Activated T-helper 1 cell treated with anti-CD3 and anti-CD28 coated beads, Interleukin-12 subunit alpha, Interleukin-12 subunit beta, Interleukin-2, Interleukin-4 antibody, amounts not matched to agents 30 ng/mL and 10 ng/mL and 1 ng/mL, durations not matched to agents 14 hours and 24 hours and 36 hours (primary cell): ENCODE results near the gene DMD. TPM values are rescaled to one million over a fixed set of nuclear protein-coding genes. Genes with fewer than 3 reads are reported as not detected.

Experiments used
- DNase-seq: peaks from one replicate; pipeline ENCODE4 v3.0.0; 2021; ENCODE audit warnings: low spot score
- H3K27ac Mint-ChIP-seq: one replicate; pipeline ENCODE4 v1.8.0; 2021; ENCODE audit warnings: mild to moderate bottlenecking, mixed read lengths
- H3K27me3 Mint-ChIP-seq: one replicate; pipeline ENCODE4 v1.8.0; 2022; ENCODE audit warnings: mild to moderate bottlenecking, moderate library complexity, mixed read lengths; ENCODE audit not compliant: insufficient read depth
- H3K36me3 Mint-ChIP-seq: one replicate; pipeline ENCODE4 v1.8.0; 2021; ENCODE audit warnings: low read depth, mixed read lengths
- H3K4me1 Mint-ChIP-seq: one replicate; pipeline ENCODE4 v1.8.0; 2021; ENCODE audit warnings: low read depth, mixed read lengths
- H3K4me3 Mint-ChIP-seq: one replicate; pipeline ENCODE4 v1.8.0; 2021; ENCODE audit warnings: mild to moderate bottlenecking, moderate library complexity, mixed read lengths
- H3K9me3 Mint-ChIP-seq: one replicate; pipeline ENCODE4 v1.8.0; 2021; ENCODE audit warnings: mixed read lengths
- intact Hi-C: fragments of 100-400 bp; cut with micrococcal nuclease; formaldehyde crosslinking; loops from one replicate; pipeline ENCODE4 v1.15.1; 2024
- total RNA-seq: library from RNA; stranded (reverse); gene quantifications from 2 replicates; pipeline ENCODE4 v1.2.3, GENCODE V29; 2022

DMD gene
- total RNA-seq, 1 donor from 2014 or later, result 12.8 TPM

DNA sequence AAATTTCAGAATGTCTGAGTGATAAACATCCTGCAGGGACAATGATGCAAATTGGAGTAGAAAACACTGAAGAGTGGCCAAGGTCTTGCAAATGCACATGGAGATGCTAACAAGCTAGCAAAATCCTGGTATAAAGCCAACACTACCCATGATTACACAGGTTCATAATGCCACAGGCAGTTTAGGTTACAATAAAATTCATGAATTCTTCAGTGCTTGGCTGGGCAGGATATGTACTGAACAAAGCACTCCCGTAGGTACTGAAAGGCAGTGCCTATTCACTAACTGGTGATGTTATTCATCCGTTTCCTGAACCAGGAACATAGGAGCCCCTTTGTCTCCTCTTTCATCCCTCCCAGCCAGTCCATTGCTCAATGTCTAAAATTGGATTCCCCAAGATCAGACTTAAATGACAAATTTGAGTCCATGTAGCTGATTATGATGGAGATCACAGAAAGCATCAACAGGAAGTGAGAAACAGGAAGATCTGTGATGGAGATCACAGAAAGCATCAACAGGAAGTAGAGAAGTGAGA, 244.5 kb downstream of the DMD start:
- H3K36me3 Mint-ChIP-seq, result no peaks in the 10 kb centered on the region
- intact Hi-C loops, result no loop called here
- no peak for DNase-seq
- no peak overlapping the region for H3K4me3 Mint-ChIP-seq
- no peak overlapping the region for H3K27ac Mint-ChIP-seq
- no peaks in the 10 kb centered on the region for H3K4me1 Mint-ChIP-seq
- no peaks in the 10 kb centered on the region for H3K9me3 Mint-ChIP-seq
- no peaks in the 10 kb centered on the region for H3K27me3 Mint-ChIP-seq

DNA sequence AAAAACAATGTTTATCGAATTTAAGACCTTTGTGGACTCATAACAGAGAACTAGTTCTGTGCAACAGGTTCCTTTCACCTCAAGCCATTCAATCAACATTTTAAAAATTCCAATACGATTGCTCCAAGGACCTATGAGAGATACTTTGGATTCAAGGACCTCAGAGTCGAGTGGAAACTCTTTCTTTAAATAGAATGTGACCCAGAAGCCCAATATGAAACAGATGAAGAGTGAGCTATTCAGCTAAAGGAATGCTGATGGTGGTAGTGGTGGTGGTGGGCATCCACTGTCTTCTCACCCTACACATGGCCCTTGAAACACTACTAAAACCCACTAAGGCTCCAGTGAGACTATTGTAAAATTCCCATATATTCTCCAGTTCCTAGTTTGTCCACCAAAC, 257.2 kb downstream of the DMD start:
- no peak overlapping the region for H3K27ac Mint-ChIP-seq
- H3K4me3 Mint-ChIP-seq, result no peak overlapping the region
- intact Hi-C loops, result no loop called here
- DNase-seq, result no peak
- no peaks in the 10 kb centered on the region for H3K27me3 Mint-ChIP-seq
- no peaks in the 10 kb centered on the region for H3K4me1 Mint-ChIP-seq
- H3K36me3 Mint-ChIP-seq, result no peaks in the 10 kb centered on the region
- no peaks in the 10 kb centered on the region for H3K9me3 Mint-ChIP-seq

DNA sequence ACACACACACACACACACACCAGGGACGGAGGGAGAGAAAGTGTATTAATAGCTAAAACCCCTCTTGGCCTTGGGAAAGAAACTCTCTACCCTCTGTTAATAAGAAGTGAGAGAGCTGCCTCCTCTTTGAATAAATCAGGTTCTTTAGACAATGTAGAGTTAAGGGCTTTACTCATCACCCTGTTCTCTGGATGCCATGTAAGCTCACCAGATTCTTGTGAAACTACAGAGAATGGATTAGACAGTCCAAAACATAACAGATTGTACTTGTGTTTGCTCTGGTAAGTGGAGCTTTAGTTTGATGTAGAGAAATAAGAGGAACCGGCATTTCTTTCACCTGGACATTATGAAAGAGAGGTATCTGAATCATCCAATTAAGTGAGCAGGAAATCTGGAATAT, 263.2 kb downstream of the DMD start:
- intact Hi-C loops, result no loop called here
- no peaks in the 10 kb centered on the region for H3K4me1 Mint-ChIP-seq
- no peak overlapping the region for H3K27ac Mint-ChIP-seq
- H3K36me3 Mint-ChIP-seq, result no peaks in the 10 kb centered on the region
- H3K9me3 Mint-ChIP-seq, result no peaks in the 10 kb centered on the region
- no peak overlapping the region for H3K4me3 Mint-ChIP-seq
- no peak for DNase-seq
- no peaks in the 10 kb centered on the region for H3K27me3 Mint-ChIP-seq

DNA sequence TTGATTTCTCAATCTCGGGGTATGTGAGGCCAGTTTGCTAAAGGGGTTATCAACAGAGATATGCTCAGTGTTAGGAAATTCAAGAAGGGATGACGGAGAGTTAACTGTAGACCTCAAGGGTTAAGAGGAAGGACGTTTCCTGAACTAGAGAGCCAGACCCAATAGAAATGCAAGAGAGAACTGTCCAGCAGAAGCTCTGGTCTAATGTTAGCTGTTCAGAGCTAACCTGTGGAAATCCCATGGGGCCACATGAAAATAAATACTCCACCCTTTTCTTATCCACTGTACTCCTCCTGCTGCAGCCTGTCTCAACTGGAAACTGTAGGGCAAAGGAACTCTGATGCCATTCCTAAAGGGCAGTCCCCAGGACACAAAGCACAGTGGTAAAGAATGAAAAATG, 274.3 kb downstream of the DMD start:
- Mint-ChIP-seq H3K4me3 (no peak overlapping the region), H3K27me3 (no peaks in the 10 kb centered on the region), H3K27ac (no peak overlapping the region), H3K9me3 (peaks cover 3% of the 10 kb centered on the region), H3K4me1 (no peaks in the 10 kb centered on the region), H3K36me3 (no peaks in the 10 kb centered on the region)
- intact Hi-C loops, result no loop called here
- no peak for DNase-seq

DNA sequence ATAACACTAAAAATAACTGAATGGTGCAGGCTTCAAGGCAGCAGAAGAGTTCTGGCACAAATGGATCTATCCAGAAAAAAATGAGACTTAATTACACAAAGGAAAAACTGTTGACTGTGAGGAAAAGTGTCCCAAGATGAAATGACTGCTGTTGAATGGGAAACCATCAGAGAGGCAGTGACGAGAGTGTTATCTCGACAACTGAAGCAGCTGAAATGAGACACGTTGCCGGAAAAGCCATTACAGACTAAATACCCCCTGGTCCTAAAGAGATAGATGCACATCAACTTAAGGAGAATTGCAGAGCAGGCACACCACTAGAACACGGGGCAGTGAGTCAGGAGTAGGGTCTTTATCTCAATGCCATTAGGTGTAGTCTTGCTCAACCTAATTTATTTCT, 277.8 kb downstream of the DMD start:
- DNase-seq, result no peak
- H3K36me3 Mint-ChIP-seq, result no peaks in the 10 kb centered on the region
- no peak overlapping the region for H3K4me3 Mint-ChIP-seq
- H3K27me3 Mint-ChIP-seq, result no peaks in the 10 kb centered on the region
- no peak overlapping the region for H3K27ac Mint-ChIP-seq
- H3K9me3 Mint-ChIP-seq, result peaks cover 3% of the 10 kb centered on the region
- H3K4me1 Mint-ChIP-seq, result no peaks in the 10 kb centered on the region
- intact Hi-C loops, result no loop called here

DNA sequence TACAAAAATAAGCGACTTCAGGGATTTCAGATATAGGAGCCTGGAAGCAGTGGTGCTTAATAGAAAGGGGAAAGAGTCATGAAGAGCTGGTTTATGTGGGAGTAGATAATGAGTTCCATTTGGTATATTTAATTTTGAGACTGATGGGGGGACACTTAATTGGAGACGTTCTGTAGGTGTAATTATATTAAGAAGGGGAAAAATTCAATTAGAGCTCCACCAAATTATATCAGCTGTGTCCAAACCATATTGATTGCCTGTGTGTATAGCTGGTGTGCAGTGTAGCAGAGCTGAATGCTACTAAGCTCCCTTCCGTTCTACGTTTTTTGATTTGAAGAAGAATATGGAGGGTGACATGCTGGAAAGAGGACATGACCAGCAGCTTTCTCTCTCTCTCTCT, 282.3 kb downstream of the DMD start:
- Mint-ChIP-seq H3K27ac (no peak overlapping the region), H3K9me3 (peaks cover 5% of the 10 kb centered on the region), H3K4me1 (no peaks in the 10 kb centered on the region), H3K27me3 (no peaks in the 10 kb centered on the region), H3K4me3 (no peak overlapping the region), H3K36me3 (no peaks in the 10 kb centered on the region)
- intact Hi-C loops, result no loop called here
- no peak for DNase-seq

DNA sequence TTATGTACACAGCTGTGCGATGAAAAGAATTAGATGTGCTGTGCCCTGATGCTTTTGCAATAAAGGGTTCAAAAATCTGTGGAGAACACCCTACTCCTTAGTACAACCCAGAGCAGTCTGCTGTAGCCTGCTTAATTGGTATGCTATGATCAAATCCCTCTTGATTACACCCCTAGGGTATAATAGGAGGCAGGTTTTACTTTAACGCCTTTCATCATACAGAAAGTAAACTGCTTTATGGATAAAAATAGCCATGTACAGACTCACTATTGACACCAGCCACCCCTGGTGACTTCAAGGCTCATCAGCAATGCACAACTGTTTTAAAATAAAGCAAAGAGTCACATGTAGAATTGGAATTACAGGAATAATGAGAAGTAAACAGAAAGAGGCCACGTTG, 315.3 kb downstream of the DMD start:
- no peak for DNase-seq
- no peak overlapping the region for H3K4me3 Mint-ChIP-seq
- no peaks in the 10 kb centered on the region for H3K36me3 Mint-ChIP-seq
- intact Hi-C loops, result no loop called here
- H3K4me1 Mint-ChIP-seq, result no peaks in the 10 kb centered on the region
- H3K9me3 Mint-ChIP-seq, result no peaks in the 10 kb centered on the region
- no peaks in the 10 kb centered on the region for H3K27me3 Mint-ChIP-seq
- H3K27ac Mint-ChIP-seq, result no peak overlapping the region

DNA sequence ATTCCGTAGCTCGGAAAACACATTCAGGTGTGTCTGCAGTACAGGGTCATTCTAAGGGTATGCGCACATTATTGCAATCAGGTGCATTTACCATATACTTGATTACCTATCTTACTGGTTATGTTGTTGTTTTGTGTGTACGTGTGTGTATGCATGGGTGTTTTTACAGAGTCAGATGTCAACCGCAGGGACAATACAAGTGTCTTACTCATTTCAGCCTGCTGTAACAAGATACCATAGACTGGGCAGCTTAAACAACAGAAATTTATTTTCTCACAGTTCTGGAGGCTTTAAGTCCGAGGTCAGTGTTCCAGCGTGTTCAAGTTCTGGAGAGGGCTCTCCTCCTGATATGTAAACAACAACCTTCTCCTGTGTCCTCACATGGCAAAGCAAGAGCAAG, 316.7 kb downstream of the DMD start:
- Mint-ChIP-seq H3K36me3 (no peaks in the 10 kb centered on the region), H3K27me3 (no peaks in the 10 kb centered on the region), H3K4me3 (no peak overlapping the region), H3K27ac (no peak overlapping the region), H3K4me1 (no peaks in the 10 kb centered on the region), H3K9me3 (no peaks in the 10 kb centered on the region)
- intact Hi-C loops, result no loop called here
- no peak for DNase-seq

DNA sequence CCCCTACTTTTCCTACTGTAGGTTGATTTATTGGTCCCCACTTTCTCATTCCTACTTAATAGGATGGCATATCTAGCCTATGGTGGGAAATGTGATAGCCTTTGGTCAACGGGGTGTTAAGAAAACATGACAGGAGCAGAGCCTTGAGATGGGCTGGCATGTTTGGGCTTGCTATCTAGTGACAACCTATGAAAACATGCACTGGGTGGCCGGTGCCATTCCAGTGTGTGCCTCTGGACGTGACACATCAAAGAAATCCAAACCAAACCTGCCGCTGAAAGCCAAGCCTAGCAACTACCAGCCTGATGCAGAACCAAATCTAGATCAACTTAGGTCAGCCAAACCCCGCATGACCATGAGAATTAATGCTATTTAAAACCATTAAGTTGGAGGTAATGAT, 317.6 kb downstream of the DMD start:
- no peaks in the 10 kb centered on the region for H3K27me3 Mint-ChIP-seq
- no peak overlapping the region for H3K27ac Mint-ChIP-seq
- H3K4me3 Mint-ChIP-seq, result no peak overlapping the region

DNA sequence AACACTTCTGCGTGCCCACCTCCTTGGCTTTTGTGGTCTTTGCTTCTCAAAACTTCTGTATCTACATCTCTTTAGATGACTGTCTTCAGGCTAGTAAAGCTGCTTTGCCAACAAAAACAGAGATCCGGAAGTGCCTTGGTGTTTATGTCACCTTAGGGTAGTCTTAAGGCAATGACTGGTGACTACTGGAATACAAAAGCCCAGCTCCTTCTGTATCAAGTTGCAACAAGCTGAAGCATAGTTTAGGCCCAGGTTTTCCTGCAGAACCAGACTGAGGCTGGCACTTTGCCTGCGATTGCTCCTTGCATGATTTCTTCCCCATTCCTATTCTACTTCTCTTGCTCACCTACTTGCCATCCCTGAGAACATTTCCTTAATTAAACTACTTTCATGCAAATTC, 333.8 kb downstream of the DMD start:
- H3K9me3 Mint-ChIP-seq, result peaks cover 10% of the 10 kb centered on the region
- no peaks in the 10 kb centered on the region for H3K4me1 Mint-ChIP-seq
- no peak overlapping the region for H3K4me3 Mint-ChIP-seq
- no peak overlapping the region for H3K27ac Mint-ChIP-seq
- no peak for DNase-seq
- intact Hi-C loops, result no loop called here
- no peaks in the 10 kb centered on the region for H3K27me3 Mint-ChIP-seq
- H3K36me3 Mint-ChIP-seq, result no peaks in the 10 kb centered on the region

More for the DNA sequence above, 317.6 kb downstream of the DMD start:
- Mint-ChIP-seq H3K36me3 (no peaks in the 10 kb centered on the region), H3K9me3 (no peaks in the 10 kb centered on the region), H3K4me1 (no peaks in the 10 kb centered on the region)
- intact Hi-C loops, result no loop called here
- DNase-seq, result no peak

DNA sequence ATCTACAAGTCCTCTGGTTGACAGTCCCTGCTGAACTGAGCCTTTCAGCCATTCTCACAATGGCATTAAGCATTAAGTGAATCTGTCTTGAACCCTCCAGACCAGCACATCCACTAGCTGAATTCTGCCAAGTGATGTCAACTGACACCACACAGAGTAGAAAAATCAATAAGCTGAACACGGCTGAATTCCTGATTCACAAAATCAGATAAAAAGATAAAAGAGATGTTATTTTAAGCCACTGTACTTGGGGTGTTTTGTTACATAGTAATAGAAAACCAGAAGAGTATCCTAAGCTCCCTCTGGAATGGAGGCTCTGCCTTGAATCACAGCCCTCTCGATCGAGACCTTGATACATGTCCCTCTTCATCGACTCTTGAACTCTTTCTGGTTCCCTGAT, 336.5 kb downstream of the DMD start:
- intact Hi-C loops, result no loop called here
- H3K27ac Mint-ChIP-seq, result no peak overlapping the region
- H3K9me3 Mint-ChIP-seq, result peaks cover 10% of the 10 kb centered on the region
- no peaks in the 10 kb centered on the region for H3K27me3 Mint-ChIP-seq
- DNase-seq, result no peak
- no peaks in the 10 kb centered on the region for H3K36me3 Mint-ChIP-seq
- H3K4me1 Mint-ChIP-seq, result no peaks in the 10 kb centered on the region
- no peak overlapping the region for H3K4me3 Mint-ChIP-seq

DNA sequence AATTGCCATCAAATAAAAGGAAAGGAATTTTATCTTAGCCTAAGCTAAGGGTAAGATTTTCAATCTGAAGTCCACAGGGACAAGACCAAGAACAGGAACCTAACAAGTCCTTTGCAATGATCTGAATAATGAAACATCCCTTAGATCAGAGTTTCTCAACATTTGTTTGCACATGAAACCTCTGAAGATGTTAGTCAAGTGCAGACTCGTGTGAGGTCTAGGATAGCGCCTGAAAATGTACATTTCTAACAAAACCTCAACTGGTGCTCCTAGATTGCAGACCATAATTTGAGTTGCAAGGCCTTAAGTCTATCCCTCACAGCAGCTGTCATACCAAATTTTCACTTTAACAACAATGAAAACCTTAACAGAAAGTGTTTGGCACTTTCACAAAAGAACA, 337.6 kb downstream of the DMD start:
- Mint-ChIP-seq H3K9me3 (peaks cover 10% of the 10 kb centered on the region), H3K27ac (no peak overlapping the region), H3K27me3 (no peaks in the 10 kb centered on the region), H3K36me3 (no peaks in the 10 kb centered on the region), H3K4me3 (no peak overlapping the region), H3K4me1 (no peaks in the 10 kb centered on the region)
- no peak for DNase-seq
- intact Hi-C loops, result no loop called here

DNA sequence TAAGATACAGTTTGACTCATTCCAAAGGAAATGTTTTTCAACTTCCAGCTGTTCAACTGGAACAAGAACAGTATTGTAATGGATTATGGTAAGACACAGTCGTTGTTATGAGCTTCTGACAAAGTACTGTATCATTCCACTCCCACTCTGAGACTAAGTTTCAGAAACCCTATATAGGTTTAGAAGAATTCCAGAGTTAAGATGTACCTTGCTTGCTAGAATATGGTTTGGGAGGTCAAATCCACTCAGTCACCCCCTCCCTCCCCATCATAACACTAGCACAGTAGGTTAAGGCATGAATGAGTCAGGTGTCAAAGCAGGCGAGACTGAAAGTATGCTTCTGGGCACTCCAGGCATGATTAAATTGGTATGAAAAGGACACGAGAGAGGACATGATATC, 339.7 kb downstream of the DMD start:
- DNase-seq, result no peak
- no peak overlapping the region for H3K27ac Mint-ChIP-seq
- no peaks in the 10 kb centered on the region for H3K4me1 Mint-ChIP-seq
- no peaks in the 10 kb centered on the region for H3K36me3 Mint-ChIP-seq
- H3K4me3 Mint-ChIP-seq, result no peak overlapping the region
- no peaks in the 10 kb centered on the region for H3K27me3 Mint-ChIP-seq
- intact Hi-C loops, result no loop called here
- peaks cover 10% of the 10 kb centered on the region for H3K9me3 Mint-ChIP-seq

DNA sequence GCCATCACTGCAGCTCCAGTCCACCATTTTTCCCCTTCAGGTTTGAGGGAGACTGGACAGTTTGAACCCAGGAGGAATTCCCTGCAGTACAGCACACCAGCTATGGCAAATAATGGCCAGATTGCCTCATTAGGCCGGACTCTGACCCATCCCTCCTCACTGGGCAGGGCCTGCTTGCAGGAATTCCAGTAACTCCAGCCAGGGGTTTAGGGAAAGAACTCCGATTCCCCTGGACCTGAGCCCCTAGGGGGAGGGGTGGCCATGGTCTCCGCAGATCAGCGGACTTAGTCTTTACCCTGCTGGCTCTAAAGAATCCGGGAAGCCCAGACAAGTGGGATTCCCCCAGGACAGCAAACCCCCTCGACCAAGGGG, 342.8 kb downstream of the DMD start:
- Mint-ChIP-seq H3K27me3 (no peaks in the 10 kb centered on the region), H3K27ac (no peak overlapping the region), H3K36me3 (no peaks in the 10 kb centered on the region), H3K4me1 (no peaks in the 10 kb centered on the region), H3K4me3 (no peak overlapping the region), H3K9me3 (no peaks in the 10 kb centered on the region)
- intact Hi-C loops, result no loop called here
- no peak for DNase-seq
